GM21737 (cell line): ENCODE data around the gene MRGPRE.

Source experiments
- ATAC-seq: cut with Tn5 transposase; IDR thresholded peaks from one replicate; pipeline ENCODE4 v1.9.1; 2021; ENCODE audit warnings: mild to moderate bottlenecking, moderate library complexity; ENCODE audit not compliant: unreplicated experiment

Gene MRGPRE

DNA sequence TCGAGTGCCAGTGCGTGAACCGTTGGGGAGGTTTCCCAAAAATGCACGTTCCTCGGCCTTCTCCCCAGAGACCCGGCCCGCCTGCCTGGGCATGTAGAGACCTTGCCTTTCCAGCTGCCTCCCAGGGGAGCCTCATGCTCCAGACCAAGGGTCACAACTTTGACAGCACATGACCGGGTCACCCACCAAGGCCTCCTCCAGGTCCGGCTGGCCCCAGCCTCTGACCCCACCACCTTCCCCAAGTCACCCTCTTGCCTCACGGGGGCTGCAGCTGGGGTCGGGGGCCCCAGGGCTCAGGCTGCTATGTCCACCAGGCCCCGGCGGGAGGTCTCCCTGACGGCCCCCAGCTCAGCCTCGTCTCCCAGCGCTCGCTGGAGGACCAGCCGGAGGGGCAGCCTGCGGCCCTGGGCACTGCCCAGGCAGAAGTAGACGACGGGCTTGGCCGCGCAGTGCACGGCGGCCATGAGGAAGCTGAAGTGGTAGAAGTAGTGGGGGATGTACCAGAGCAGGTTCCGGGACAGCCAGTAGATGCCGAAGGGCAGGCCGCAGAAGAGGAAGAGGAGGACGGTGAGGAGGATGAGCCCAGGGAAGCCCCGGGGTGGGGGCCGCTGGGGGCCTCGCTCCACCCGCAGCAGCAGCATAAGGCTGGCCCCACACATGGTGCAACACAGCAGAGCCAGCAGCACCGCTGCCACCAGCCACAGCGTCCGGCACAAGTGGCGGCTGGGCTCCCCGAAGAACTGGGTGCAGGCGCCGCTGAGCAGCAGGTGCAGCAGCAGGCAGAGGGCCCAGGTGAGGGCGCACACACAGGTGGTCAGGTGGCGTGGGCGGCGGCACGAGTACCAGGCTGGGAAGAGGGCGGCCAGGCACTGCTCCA is 4.4 kb downstream of the MRGPRE start:
- no peak for ATAC-seq

DNA sequence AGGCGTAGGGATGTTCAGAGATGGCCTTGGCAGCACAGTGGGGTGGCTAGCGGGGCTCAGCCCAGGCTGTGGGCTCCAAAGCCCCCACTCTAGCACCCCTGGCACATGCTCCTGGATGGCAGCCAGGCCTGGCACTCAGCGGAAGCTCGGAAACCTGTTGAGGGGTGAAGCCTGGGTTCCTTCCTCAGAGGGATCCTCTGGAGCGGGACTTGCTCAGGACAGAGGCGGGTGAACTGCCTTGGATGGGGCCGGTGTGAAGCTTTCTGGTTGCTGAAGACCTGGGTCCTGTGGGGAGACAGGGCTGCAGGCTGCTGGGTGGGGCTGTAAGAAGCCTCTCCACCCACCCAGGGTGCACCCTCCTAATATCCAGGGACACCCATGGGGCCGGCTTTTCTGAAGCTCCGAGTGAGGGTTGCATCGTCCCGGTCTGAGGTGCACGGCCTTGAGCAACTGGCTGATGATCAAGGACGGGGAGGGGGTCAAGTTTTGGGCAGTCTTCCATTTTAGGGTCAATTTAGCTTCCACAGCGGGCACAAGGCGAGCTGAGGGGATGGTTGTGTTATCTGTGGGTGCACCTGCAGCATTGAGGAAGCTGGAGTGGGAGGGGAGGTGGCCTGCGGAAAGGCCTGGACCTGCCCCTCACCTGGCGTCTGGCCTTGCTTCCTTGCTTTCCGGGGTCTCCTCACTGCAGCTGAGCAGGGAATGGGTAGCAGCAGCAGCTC is 5.2 kb downstream of the MRGPRE start:
- ATAC-seq, result no peak

DNA sequence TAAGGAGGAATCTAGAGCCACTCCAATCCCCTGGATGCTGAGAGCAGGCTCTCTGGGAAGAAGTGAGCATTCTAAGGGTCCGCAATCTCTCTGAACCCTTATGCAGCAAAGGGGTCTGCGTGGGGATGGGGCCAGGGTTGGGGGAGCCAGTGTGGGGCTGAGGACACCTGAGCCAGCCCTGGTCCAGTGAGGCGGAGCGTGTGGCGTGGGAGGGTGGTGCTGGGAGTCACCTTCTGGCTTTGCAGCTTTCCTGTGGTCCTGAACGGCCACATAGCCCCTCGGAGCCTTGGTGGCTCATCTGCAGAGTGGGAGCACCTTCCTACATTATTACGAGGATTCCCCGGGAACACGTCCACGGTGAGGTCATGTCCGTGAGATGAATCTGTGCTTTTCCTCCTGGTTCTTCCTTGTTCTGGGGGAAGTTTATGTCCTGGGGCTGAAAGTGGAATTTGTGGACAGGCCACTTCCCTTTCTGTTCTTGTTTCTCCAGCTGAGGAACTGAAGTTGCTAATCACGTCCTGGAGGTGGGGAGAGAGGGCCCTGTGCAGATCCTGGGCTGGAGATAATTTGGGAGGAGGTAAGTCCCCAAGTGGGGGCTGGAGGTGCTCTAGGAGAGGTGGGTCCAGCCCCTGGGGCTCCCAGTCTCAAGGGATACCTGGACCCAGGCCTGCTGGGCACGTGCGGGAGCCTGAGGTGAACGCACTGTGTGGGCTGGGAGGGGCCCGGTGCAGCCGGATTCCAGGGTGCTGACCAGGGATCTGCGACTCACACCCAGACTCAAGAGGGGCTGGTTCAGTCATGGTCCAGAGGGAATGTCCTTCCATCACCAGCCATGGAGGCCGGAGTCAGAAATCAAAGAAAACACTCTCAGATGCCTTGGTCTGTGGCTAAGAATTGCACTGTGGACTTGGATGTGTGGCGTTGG is 6.1 kb downstream of the MRGPRE start:
- ATAC-seq, result no peak

DNA sequence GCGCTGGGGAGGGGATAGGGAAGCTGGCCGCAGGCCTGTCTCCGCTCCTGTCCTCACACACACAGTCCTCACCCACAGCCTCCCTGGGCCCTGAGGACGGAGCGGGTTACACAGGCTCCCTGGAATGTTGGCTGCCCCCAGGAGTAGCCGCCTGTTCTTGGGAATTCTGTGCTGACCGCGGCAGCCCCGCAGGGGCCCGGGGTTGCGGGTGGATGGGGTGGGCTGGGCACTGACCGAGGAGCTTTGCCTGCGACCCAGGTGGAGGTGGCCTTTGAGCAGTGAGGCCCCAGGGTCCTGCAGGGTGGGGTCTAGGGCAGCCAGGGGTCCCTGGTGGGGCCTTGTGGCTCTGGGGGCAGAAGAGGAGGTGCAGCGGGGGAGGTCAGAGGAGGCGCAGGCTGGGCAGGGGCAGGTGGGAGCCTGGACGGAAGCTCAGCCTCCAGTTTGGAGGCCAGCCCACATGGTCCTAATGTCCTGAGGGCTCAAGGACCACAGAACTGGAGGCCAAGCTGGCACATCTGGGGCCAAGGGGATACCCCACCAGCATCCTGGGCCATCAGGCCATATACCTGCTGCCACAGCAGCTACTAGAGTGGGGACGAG is 7.0 kb downstream of the MRGPRE start:
- no peak for ATAC-seq

DNA sequence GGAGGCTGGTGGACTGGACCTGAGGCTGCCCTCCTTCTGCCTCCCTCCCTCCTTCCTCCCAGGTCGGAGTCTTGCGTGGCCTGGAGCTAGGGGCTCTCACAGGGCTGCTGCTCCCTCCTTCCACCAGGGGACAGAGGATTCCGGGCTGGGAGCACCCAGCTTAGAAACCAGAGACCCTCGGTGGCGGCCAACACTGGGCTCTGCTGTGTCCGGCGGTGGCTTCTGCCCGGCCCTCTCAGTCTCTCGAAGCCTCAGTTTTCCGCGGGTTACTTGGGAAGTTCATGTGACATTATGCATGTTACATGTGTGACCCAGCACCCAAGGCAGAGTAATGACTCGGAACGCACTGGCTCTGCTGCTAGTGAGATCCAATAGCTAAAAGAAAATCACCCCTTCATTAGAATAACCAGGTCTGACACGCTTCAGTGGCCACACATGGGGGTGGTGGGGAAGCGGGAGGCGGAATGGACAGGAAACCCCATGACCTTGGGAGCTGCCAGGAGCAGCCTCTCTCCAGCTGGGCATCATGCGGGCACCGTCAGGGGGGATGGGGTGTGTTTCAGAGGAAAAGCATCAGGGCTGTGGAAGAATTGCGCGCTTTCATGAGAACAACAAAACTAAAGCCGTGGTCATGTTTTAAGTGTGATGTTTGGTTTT is 7.7 kb downstream of the MRGPRE start:
- no peak for ATAC-seq

DNA sequence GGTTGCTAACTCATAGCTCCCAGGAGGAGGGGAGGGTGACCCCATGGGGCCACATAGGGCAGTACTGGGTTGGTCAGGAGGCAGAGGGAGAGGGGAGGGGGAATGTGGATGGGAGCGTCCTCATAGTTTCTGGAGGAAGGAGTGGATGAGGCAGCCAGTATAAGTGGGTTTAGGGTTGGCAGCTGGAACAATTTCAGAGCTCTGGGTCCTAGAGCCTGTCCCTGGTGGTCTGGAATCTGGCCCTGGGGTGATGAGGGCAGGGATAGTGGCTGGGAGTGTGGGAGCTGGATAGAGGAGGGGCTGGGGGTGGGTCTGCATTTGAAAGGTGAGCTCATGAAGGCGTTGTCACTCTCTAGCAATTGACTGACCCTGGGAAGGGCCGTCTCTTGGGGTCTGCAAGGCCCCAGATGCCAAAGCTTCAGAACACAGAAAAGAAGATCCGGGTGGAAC is 8.3 kb downstream of the MRGPRE start:
- no peak for ATAC-seq

DNA sequence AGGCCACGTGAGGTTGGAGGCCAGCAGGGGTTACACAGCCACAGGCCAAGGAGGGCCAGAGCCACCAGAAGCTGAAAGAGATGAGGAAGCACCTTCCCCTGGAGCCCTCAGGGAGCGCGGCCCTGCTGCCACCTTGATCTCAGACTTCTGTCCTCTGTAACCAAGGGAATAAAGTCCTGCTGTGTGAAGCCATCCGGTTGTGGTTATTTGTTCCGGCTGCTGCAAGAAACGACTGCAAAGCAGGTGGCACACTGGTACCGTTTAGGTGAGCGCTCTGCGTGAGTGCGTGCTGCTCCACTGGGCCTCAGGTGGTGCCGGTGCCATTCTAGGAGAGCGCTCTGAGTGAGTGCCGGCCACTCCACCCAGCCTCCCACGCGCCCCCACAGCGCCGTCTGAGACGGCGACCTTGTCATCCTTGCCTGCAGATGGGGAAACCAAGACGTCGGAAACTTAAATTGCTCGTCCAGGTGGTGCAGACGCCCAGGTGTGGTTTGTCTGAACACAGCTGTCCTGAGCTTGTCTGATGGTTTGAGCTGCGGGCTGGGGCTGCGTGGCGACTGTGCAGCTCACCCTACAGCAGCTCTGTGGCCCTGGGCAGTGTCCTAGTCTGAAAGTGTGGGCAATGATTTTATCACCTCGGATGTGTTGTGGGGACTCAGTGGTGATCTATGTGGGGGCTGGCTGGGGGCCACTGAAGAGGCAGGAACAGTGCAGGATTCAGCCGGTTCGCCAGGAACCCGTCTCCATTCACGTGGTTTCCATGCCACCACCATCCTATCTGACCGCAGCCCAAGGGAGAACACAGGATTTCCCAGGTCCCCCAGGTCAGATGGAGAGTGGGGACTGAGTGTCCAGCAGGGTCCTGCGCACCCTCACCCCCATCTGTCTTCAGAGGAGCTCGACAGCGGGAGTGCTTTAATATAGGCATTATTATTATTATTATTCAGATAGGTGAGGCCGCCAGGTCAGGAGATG is 9.0 kb downstream of the MRGPRE start:
- no peak for ATAC-seq

DNA sequence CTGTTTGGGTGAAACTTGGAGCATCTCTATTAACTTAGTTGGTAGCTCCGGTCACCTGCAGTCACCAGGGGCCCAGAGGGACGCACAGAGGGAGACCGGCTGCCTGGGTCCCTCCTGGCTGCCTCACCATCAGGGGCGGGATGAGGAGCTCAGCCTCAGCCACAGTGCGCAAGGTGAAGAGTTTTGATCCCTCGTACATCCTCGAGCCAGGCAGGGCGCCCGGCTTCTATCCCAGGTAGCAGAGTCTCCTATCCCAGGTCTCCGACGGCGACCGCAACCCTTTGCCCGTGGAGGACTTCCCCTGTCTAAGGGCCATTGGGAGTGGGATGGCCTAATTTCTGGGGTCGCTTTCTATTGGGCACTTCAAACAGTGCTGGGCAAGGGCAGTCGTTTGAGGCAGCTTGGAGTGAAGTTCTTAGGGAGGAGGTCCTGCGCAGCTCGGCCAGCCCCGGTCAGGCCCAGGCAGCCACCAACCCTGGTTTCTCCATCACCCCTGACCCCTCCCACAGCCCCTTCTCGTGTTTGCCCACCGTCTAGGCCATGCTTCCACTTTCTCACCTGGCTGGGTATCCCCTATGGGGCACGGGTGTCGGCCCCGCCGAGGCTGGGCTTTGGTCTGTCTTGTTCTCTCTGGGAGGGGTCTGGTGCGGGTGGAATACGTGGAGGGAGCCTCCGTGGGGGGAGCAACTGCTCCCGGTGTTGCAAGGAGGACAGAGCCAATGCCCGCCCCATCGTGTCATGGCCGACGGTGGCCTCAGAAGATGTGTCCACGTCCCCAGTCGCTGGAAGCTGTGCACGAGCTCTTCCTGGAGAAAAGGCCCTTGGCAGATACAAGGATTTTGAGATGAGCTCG is 10.0 kb downstream of the MRGPRE start:
- ATAC-seq, result no peak

DNA sequence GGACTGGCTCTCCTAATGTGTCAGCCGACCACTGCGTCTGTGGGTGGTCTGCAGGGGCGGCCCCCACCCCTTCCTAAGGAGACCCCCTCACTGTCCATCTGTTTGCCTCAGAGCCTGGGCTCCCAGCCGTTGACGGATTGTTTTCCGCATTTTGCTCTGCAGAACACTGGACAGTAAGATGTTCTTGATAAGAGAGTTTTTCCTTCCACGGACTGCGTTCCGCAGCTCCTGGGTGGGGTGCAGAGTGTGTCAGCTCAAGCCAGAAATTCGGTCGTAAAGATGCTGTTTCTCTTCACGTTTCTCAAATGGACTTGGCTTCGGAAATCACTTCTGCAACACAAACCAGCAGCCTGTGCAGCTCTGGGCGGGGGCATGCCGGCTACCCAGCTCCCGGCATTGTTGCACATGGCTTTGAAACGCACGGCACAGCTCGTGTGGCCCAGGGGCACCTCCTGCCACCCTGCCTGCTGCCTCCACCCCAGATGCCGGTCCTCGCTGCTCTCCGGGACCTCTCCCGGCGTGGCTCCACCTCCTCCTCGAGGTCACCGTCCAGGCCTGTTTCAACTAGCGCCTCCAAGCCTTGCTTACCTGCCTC is 10.7 kb downstream of the MRGPRE start:
- ATAC-seq, result no peak

DNA sequence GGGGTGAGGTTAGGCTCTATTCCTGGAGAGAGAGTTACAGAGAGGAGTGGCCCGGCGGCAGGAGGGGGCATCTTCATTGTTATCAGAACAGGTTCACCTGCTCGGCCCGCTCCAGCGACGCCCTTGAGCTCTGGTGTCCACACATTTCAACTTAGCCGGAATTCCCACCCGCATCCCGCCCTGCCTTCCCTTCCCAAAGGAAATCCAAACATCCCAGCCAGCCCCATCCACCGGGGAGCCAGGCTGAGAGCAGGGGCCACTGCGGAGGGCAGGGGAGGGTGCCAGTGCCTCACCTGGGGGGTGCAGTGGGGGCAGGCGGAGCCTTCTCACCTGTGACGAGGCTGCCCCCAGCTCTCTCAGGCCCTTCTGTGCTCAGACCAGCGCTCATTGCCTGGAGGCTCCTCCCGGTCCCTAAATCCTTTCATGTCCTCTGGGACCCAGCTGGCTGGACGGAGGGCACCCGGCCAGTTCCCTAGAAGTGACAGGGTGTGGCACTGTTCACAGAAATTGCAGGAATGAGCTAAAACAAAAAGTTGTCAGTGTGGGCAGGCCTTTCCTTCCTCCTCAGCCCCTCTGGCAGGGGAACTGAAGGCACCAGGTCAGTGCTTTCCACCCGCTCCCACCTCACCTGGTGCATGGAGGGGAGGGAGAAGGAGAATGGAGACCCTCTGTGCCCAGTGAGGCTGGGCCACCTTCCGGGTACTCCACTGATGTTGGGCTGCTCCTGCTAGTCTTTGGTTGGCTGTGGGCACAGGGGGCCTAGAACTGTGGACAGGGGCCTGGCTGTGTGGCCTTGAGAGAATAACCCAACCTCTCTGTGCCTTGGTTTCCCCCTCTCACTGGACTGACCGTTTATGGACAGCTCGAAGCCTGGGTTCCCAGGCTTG is 11.5 kb downstream of the MRGPRE start:
- no peak for ATAC-seq

DNA sequence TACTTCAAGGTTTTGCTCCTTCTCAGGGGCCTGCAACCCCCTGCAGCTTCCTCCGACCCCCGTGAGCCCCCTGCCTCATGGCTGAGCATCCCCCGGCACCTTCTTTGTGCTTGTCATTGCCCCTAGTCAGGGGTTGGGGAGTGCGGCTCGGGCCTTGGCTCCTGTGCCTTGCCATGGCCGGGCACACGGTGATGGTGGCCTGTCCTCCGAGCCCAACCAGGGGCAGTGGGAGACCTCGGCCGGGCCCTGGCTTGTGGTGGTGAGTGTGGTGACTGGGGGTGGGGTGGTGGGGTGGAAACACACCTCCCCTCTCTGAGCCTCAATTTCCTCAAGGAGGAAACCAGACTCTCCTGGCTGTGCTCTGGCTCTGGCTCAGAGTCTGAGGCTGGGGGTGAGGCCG is 12.1 kb downstream of the MRGPRE start:
- no peak for ATAC-seq

DNA sequence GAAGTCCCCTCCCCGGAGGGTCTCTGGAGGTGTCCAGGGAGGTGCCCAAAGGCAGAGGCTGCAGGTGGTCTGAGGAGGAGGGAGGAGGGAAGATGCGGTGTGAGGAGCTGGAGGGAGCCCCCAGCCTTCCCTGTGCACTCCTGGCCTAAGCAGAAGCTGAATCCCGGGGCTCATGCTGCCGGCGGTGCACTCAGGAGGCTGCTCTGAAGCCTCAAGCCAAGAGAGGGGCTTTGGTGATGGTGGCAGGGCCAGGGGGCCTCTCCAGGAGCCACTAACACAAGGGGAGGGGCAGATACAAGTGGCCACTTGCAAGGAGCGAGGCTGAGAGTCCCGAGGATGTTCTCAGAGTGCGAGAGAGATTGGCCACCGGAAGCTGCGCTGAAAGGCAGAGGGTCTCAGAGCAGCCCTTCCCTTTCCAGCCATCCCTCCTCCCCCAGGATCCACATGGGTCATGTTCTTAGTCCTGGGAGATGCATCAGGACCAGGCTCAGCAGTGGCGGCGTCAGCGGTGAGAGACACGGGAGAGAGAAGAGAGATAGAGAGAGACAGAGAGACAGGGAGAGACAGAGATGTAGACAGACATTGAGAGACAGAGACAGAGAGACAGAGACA is 12.8 kb downstream of the MRGPRE start:
- no peak for ATAC-seq

DNA sequence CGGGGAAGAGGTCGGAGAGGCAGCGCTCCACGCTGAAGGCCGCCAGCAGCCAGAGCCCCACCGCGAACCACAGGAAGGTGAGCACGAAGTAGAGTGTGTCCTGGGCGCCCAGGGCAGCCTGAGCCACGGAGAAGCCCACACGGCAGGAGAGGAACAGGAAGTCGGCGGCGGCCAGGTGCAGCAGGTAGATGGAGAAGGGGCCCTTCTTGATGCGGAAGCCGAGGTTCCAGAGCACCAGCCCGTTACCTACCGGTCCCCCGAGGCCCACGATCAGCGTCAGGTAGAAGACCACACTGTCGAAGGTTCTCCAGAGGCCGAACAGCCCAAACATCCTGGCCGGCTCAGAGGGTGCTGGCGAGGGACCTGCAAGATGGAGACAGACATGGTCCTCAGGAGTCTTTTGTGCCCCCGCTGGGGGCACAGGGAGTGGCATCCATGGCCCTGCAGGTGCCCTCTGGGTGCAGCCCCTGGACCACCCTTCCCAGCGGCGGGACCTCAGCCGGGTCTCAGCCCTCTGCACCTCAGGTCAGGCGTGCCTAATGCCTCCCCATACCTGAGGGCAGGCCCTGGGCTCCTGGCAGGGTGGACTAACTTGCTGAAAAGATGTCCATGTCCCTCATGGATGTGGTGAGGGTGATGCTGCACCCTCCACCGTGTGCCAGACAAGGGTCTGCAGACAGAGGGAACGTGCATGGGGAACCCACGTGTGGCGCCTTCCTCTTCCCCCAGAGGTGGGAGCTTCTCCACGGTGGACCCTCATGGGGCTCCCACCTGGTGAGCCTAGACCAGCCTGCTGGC is 13.5 kb downstream of the MRGPRE start, which contains the start of gene MRGPRG:
Gene MRGPRG (minus strand): TSS at position 331 of the 798 bp plus-strand sequence. CDS start 0 bp downstream, at position 331.
- ATAC-seq, result no peak

DNA sequence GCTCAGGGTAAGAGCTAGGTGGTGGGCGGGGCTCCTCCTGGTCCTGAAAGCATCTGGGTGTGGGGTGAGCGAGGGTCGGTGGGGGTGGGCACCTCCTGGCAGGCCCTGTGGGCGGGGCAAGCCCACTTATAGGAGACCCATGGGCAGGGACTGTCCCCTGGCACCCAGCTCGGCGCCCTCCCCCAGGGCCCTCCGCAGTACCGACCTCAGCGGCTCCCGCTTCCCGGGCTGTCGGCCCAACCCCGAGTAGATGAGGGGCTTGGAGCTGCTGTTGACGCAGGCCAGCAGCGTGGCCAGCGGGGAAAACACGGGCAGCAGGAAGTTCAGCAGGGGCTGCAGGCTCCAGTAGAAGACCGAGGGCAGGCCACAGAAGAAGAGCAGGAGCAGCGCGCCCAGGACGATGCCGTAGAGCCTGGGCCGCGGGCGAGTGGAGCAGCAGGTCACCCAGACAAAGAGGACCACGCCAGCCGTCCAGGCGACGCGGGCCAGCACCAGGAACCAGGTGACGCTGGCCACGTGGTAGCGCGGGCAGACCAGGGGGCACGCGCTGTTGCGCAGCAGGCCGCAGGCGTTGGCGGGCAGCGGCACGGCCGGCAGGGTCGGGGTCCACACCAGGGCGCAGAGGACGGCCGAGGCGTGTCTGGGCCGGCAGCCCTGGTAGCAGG is 14.3 kb downstream of the MRGPRE start:
- no peak for ATAC-seq

DNA sequence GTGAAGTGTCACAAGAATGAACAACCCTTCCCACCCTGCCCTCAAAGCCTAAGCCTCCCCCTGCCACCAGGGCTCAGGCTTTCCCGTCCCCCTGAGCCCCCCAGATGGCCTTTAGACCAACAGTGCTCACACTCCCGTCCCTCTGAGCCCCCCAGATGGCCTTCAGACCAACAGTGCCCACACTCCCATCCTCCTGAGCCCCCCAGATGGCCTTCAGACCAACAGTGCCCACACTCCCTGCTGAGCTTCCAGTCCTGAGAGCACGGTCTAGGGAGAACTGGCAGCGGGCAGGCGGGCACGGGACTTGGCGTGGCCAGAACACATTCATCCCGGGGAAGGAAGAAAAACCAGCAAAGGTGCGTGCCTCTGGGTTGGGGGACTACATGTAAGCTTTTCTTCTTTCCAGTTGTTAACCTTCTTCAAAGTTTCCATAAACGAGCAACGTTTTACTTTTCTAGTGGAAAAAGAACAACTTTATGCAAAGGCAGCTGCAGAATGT is 16.1 kb downstream of the MRGPRE start:
- no peak for ATAC-seq
